ENCODE results near the gene MYO5B. TPM values are rescaled to one million over a fixed set of nuclear protein-coding genes. Genes with fewer than 3 reads are reported as not detected.

Gene MYO5B
- total RNA-seq, 1 experiment from 2014 or later = 56.7 TPM

DNA sequence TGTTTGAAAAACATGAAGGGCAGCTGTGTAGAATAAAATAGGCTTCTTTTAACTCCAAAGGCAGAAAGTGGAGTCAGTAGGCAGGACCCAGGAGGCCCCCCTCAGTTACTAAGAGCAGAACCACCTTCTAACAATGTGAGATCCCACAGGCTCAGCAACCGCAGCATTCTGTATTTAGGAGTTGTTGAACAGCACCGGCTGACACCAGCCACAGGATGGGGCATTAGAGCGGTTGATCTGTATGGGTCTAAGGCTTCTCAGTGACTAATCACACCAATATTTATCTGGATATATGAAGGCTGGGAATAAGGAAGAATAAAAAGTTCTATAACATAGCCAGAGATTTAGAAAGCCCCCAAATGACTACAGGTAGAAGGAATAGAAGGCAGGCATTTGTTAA lies 51.7 kb downstream of the MYO5B start:
- CTCF ChIA-PET = interaction anchor here (0.6 to 1.3 kb wide), 4 partner anchors 14 to 52 kb away, joined by 3 to 5 read pairs (median 4); partner anchors contain the start of gene MYO5B
- intact Hi-C loops (cut with micrococcal nuclease; ENCODE audit: unreplicated experiment) = loop anchor here (5.0 kb wide), 1 partner anchor 49 kb away; no protein-coding TSS in a partner anchor
- BruUV-seq (replicated peaks) = TSS peak; percentile 77
- H3K27me3 Mint-ChIP-seq (ENCODE audit: unreplicated experiment) = no peaks in the 10 kb centered on the region
- peak overlapping the region; percentile 12 for H3K4me3 Mint-ChIP-seq (ENCODE audit: low read depth, unreplicated experiment)
- H3K9me3 Mint-ChIP-seq (ENCODE audit: low read depth, unreplicated experiment) = peaks cover 3% of the 10 kb centered on the region
- peaks cover 54% of the 10 kb centered on the region for H3K4me1 Mint-ChIP-seq (ENCODE audit: low read depth, unreplicated experiment)
- DNase-seq = no peak
- peaks cover 12% of the 10 kb centered on the region for H3K36me3 Mint-ChIP-seq (ENCODE audit: insufficient read depth, unreplicated experiment)
- TF ChIP-seq, protein P1, sequence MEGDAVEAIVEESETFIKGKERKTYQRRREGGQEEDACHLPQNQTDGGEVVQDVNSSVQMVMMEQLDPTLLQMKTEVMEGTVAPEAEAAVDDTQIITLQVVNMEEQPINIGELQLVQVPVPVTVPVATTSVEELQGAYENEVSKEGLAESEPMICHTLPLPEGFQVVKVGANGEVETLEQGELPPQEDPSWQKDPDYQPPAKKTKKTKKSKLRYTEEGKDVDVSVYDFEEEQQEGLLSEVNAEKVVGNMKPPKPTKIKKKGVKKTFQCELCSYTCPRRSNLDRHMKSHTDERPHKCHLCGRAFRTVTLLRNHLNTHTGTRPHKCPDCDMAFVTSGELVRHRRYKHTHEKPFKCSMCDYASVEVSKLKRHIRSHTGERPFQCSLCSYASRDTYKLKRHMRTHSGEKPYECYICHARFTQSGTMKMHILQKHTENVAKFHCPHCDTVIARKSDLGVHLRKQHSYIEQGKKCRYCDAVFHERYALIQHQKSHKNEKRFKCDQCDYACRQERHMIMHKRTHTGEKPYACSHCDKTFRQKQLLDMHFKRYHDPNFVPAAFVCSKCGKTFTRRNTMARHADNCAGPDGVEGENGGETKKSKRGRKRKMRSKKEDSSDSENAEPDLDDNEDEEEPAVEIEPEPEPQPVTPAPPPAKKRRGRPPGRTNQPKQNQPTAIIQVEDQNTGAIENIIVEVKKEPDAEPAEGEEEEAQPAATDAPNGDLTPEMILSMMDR (IDR thresholded peaks at IDR 0.05; ENCODE audit: unreplicated experiment) = no peak
- peak overlapping the region; percentile 59 for H3K27ac Mint-ChIP-seq (ENCODE audit: unreplicated experiment)

DNA sequence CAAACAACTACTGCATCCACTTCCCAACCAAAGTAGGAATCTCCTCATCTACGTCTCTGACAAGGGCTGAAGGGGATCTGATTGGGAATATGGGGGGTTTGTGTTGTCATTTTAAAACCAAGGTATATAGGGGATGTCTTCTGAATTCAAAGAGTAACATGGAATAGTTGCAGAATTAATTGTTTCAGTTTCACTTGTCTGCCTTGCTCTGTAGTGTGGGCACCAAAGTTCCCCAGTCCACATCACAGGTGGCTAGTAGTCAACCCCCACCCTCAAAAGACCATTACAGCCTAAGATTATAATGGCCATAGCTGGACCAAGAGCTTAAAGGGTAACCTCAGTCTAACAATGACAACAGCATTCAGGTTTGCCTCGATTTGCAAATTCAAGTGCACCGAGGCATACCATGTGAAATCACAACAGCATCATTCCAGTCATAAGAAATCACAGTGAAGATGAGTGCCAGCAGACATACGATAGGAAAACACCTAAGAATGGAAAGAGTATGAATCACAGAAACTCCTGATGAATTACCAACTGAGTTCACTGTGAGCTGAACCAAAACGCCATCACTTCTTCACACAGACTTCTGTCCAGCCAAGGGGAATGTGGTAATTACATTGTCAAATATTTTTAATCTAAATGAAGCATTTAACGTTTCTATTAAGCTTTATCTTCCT lies 52.4 kb downstream of the MYO5B start:
- intact Hi-C loops (cut with micrococcal nuclease; ENCODE audit: unreplicated experiment) = loop anchor here (5.0 kb wide), 1 partner anchor 50 kb away; no protein-coding TSS in a partner anchor
- H3K4me3 Mint-ChIP-seq (ENCODE audit: low read depth, unreplicated experiment) = no peak overlapping the region

DNA sequence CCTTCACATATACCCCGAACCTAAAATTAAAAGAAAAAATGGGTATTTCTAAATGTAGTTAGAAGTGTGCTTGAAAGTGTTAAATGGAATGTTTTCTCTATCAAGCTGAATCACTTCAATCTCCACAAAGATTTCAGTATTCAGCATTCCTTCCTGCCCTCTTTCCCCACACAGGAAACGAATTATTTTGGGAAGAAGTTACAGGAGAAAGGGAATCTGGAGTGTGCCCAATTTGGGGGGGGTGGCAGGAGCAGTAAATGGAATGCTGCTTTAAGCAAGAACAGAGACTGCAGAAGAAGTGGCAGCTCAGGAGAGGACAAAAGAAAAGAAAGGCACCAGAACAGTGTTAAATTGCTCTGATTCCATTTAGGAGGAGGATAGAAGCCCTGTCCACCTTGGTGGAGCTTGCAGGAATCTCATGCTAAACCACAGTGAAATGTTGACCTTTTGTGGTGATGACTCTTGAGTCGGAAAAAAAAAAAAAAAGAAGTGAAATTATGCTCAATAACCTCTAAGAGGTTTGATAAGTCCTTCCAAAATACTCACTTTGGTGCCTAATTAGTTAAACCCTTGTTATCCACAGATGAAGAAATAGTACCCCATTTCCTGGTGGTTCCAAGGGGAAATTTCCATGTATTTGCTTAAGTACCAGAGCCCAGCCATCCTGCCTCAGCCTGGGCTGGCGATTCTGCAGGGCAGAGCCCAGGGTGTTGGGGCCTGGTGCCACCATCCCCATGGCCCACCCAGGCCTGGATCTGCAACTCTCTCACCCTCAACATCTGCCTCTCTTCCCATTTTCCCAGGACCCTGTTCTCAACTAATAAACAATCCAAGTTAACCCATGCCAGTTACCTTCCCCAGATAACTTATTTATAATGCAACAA lies 56.5 kb downstream of the MYO5B start:
- CTCF ChIA-PET = no interaction called here
- intact Hi-C loops (cut with micrococcal nuclease; ENCODE audit: unreplicated experiment) = no loop called here
- TF ChIP-seq, protein P1 (IDR thresholded peaks at IDR 0.05; ENCODE audit: unreplicated experiment) = no peak
- Mint-ChIP-seq H3K4me1 (ENCODE audit: low read depth, unreplicated experiment) (peaks cover 51% of the 10 kb centered on the region), H3K36me3 (ENCODE audit: insufficient read depth, unreplicated experiment) (peaks cover 4% of the 10 kb centered on the region), H3K4me3 (ENCODE audit: low read depth, unreplicated experiment) (no peak overlapping the region), H3K27ac (ENCODE audit: unreplicated experiment) (peak overlapping the region; percentile 37), H3K27me3 (ENCODE audit: unreplicated experiment) (no peaks in the 10 kb centered on the region), H3K9me3 (ENCODE audit: low read depth, unreplicated experiment) (peaks cover 4% of the 10 kb centered on the region)
- DNase-seq = no peak
- BruUV-seq (replicated peaks) = no TSS peak

More for the DNA sequence above, 52.4 kb downstream of the MYO5B start:
- DNase-seq = no peak
- peak overlapping the region; percentile 59 for H3K27ac Mint-ChIP-seq (ENCODE audit: unreplicated experiment)
- H3K27me3 Mint-ChIP-seq (ENCODE audit: unreplicated experiment) = no peaks in the 10 kb centered on the region
- peaks cover 5% of the 10 kb centered on the region for H3K9me3 Mint-ChIP-seq (ENCODE audit: low read depth, unreplicated experiment)
- peaks cover 12% of the 10 kb centered on the region for H3K36me3 Mint-ChIP-seq (ENCODE audit: insufficient read depth, unreplicated experiment)
- TF ChIP-seq, protein P1 (IDR thresholded peaks at IDR 0.05; ENCODE audit: unreplicated experiment) = no peak
- CTCF ChIA-PET = interaction anchor here (0.9 to 1.3 kb wide), 2 partner anchors 15 to 52 kb away, joined by 3 to 5 read pairs; partner anchors contain the start of gene MYO5B
- no TSS peak for BruUV-seq (replicated peaks)
- H3K4me1 Mint-ChIP-seq (ENCODE audit: low read depth, unreplicated experiment) = peaks cover 61% of the 10 kb centered on the region

DNA sequence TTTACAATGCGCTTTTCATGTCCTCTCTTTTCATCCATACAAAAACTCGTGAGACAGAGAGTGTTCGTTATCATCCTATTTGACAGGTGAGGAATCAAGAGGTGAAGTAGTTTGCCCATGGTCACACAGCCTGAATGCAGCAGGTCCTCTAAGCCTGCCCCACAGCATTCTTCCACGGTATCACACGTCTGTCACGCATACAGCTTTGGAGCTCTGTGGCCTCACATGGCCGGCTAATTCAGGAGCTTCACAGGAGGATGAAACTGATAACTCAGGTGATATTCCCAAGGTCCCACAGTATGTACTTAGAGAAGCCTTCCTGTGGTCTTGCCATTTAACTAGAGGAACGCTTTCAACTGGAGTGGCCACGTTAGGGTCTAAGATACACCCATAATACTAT lies 59.0 kb downstream of the MYO5B start:
- BruUV-seq (replicated peaks) = no TSS peak
- TF ChIP-seq, protein P1 (IDR thresholded peaks at IDR 0.05; ENCODE audit: unreplicated experiment) = no peak
- intact Hi-C loops (cut with micrococcal nuclease; ENCODE audit: unreplicated experiment) = no loop called here
- Mint-ChIP-seq H3K9me3 (ENCODE audit: low read depth, unreplicated experiment) (peaks cover 4% of the 10 kb centered on the region), H3K4me3 (ENCODE audit: low read depth, unreplicated experiment) (no peak overlapping the region), H3K4me1 (ENCODE audit: low read depth, unreplicated experiment) (peaks cover 46% of the 10 kb centered on the region), H3K27me3 (ENCODE audit: unreplicated experiment) (no peaks in the 10 kb centered on the region), H3K27ac (ENCODE audit: unreplicated experiment) (no peak overlapping the region), H3K36me3 (ENCODE audit: insufficient read depth, unreplicated experiment) (peaks cover 4% of the 10 kb centered on the region)
- CTCF ChIA-PET = no interaction called here
- DNase-seq = no peak
